WTC11 (cell line): ENCODE data around the gene USP54.

Experiments used
- CTCF ChIP-seq: fragments of 200-600 bp; IDR thresholded peaks from 2 replicates; pipeline ENCODE4 v1.8.0; 2022; ENCODE audit warnings: antibody characterized with exemption
- ETV6 ChIP-seq: sonication (generic); formaldehyde crosslinking; IDR thresholded peaks from 2 replicates; pipeline ENCODE4 v1.8.1; 2022; ENCODE audit warnings: mild to moderate bottlenecking, missing genetic modification reagents
- HMGXB4 ChIP-seq: sonication (generic); formaldehyde crosslinking; IDR thresholded peaks from 2 replicates; pipeline ENCODE4 v1.8.1; 2023; ENCODE audit warnings: mild to moderate bottlenecking, moderate library complexity, missing genetic modification reagents
- MAX ChIP-seq: sonication (generic); formaldehyde crosslinking; IDR thresholded peaks from 2 replicates; pipeline ENCODE4 v1.8.0; 2022; ENCODE audit warnings: mild to moderate bottlenecking, missing genetic modification reagents
- SP1 ChIP-seq: sonication (generic); formaldehyde crosslinking; conservative IDR thresholded peaks from 2 replicates; pipeline ENCODE4 v1.8.1; 2022; ENCODE audit warnings: missing genetic modification reagents
- ZNF281 ChIP-seq: sonication (generic); formaldehyde crosslinking; IDR thresholded peaks from 2 replicates; pipeline ENCODE4 v1.8.0; 2023; ENCODE audit warnings: mild to moderate bottlenecking, missing genetic modification reagents
- TF ChIP-seq, protein P1 (sequence below): sonication (generic); formaldehyde crosslinking; IDR thresholded peaks from 2 replicates; pipeline ENCODE4 v1.8.1; 2023; ENCODE audit warnings: mild to moderate bottlenecking, missing genetic modification reagents
- TF ChIP-seq, protein P2 (sequence below): sonication (generic); formaldehyde crosslinking; IDR thresholded peaks from 2 replicates; pipeline ENCODE4 v1.8.1; 2023; ENCODE audit warnings: mild to moderate bottlenecking, missing genetic modification reagents, moderate library complexity
- TF ChIP-seq, protein P3 (sequence below): sonication (generic); formaldehyde crosslinking; conservative IDR thresholded peaks from 2 replicates; pipeline ENCODE4 v1.8.1; 2022; ENCODE audit warnings: mild to moderate bottlenecking, missing genetic modification reagents
- TF ChIP-seq, protein P4 (sequence below): sonication (generic); formaldehyde crosslinking; IDR thresholded peaks from 2 replicates; pipeline ENCODE4 v1.8.1; 2022; ENCODE audit warnings: mild to moderate bottlenecking, moderate library complexity, missing genetic modification reagents

GRCh38 chr10:73635781-73636180 lies 44.6 kb upstream of the USP54 start:
- TF ChIP-seq HMGXB4 (CRISPR knock-in tag) = no peak
- TF ChIP-seq ETV6 (CRISPR knock-in tag) = no peak
- no peak for TF ChIP-seq CTCF
- TF ChIP-seq, protein P1, sequence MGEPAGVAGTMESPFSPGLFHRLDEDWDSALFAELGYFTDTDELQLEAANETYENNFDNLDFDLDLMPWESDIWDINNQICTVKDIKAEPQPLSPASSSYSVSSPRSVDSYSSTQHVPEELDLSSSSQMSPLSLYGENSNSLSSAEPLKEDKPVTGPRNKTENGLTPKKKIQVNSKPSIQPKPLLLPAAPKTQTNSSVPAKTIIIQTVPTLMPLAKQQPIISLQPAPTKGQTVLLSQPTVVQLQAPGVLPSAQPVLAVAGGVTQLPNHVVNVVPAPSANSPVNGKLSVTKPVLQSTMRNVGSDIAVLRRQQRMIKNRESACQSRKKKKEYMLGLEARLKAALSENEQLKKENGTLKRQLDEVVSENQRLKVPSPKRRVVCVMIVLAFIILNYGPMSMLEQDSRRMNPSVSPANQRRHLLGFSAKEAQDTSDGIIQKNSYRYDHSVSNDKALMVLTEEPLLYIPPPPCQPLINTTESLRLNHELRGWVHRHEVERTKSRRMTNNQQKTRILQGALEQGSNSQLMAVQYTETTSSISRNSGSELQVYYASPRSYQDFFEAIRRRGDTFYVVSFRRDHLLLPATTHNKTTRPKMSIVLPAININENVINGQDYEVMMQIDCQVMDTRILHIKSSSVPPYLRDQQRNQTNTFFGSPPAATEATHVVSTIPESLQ (CRISPR knock-in tag) = no peak
- no peak for TF ChIP-seq ZNF281
- no peak for TF ChIP-seq MAX (CRISPR knock-in tag)
- TF ChIP-seq, protein P2, sequence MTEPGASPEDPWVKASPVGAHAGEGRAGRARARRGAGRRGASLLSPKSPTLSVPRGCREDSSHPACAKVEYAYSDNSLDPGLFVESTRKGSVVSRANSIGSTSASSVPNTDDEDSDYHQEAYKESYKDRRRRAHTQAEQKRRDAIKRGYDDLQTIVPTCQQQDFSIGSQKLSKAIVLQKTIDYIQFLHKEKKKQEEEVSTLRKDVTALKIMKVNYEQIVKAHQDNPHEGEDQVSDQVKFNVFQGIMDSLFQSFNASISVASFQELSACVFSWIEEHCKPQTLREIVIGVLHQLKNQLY (CRISPR knock-in tag) = no peak
- TF ChIP-seq, protein P3, sequence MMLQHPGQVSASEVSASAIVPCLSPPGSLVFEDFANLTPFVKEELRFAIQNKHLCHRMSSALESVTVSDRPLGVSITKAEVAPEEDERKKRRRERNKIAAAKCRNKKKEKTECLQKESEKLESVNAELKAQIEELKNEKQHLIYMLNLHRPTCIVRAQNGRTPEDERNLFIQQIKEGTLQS (CRISPR knock-in tag) = no peak
- TF ChIP-seq, protein P4, sequence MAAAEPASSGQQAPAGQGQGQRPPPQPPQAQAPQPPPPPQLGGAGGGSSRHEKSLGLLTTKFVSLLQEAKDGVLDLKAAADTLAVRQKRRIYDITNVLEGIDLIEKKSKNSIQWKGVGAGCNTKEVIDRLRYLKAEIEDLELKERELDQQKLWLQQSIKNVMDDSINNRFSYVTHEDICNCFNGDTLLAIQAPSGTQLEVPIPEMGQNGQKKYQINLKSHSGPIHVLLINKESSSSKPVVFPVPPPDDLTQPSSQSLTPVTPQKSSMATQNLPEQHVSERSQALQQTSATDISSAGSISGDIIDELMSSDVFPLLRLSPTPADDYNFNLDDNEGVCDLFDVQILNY (CRISPR knock-in tag) = no peak
- no peak for TF ChIP-seq SP1
